HG02798 (cell line): ENCODE measurements around the gene SMC3.
A peak's percentile ranks its signal among the peaks of the same experiment; 100 is the strongest.

ENCODE experiments used
- ATAC-seq: cut with Tn5 transposase; IDR thresholded peaks from one replicate; pipeline ENCODE4 v1.9.1; 2021; ENCODE audit warnings: mild to moderate bottlenecking; ENCODE audit not compliant: unreplicated experiment, poor library complexity

The SMC3 gene

GRCh38 chr10:110642204-110643034, 74.9 kb downstream of the SMC3 start:
- ATAC-seq = no peak

- no peak for ATAC-seq
Measured at GRCh38 chr10:110643035-110643652, 75.6 kb downstream of the SMC3 start.

- ATAC-seq = no peak
Measured at GRCh38 chr10:110643653-110644597, 76.4 kb downstream of the SMC3 start, which contains the start of gene RBM20. Gene RBM20, plus strand, starts transcription at chr10:110644336. Its CDS starts 119 bp downstream, at chr10:110644455.

GRCh38 chr10:110644598-110645462, 77.3 kb downstream of the SMC3 start:
- ATAC-seq = no peak

GRCh38 chr10:110646417-110647135, 79.1 kb downstream of the SMC3 start:
- no peak for ATAC-seq

- ATAC-seq = no peak
Measured at GRCh38 chr10:110647136-110647430, 79.6 kb downstream of the SMC3 start.

GRCh38 chr10:110648692-110649346, 81.3 kb downstream of the SMC3 start:
- no peak for ATAC-seq

GRCh38 chr10:110649347-110650264, 82.1 kb downstream of the SMC3 start:
- ATAC-seq = no peak

- ATAC-seq = no peak
Measured at GRCh38 chr10:110650265-110650668, 82.8 kb downstream of the SMC3 start.

- peak; percentile 58 for ATAC-seq
Measured at GRCh38 chr10:110651044-110651958, 83.8 kb downstream of the SMC3 start.

GRCh38 chr10:110652475-110653118, 85.1 kb downstream of the SMC3 start:
- no peak for ATAC-seq
